ENCODE data around the gene HCCS. TPM values are rescaled to one million over a fixed set of nuclear protein-coding genes. Genes with fewer than 3 reads are reported as not detected.

The HCCS gene
- total RNA-seq, 2 experiments from 2014 or later = 33.9 to 36.6 TPM

DNA sequence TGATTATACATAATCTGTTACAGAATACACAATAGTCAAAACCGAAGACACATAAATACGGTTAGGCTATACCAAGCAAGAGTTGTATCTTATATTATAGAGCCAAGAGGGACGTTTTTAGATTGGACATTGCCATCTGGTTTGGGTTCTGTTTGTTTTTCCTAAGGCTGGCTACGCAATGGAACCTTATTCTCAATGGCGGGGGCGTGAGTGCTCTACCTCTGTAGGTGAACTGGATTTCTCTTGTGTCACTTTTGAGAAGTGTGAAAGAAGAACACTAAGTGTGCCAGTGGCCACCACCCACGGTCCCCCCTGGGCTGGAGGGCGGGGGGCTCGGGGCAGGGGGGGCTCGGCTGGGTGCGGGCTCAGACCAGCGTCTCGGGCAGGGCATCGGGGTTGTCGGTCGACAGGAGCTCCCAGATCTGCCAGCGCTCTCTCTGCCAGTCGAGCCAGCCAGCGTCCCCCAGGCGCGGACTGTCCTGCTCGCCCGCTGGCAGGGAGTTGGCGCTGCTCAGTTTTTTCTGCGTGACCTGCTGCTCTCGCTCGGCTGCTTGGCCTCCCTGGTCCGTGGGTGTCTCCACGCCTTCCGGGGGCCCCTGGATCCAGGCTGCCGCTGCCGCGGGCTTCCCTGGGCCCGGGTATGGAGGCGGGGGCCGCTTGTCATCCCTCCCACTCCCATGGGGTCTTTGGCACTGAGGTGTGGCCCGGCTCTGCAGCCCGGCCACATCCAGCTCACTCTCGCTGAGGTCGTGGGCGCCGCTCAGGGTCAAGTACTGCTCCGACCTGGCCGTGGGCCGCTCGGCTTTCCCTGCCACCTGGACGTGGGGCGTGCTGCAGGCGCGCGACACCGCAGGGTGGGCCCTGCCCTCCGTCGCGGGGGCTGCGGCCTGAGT is 27.6 kb downstream of the HCCS start:
- Mint-ChIP-seq H3K4me3 (no peak overlapping the region), H3K4me1 (no peaks in the 10 kb centered on the region), H3K27me3 (no peaks in the 10 kb centered on the region), H3K27ac (no peak overlapping the region), H3K9me3 (no peaks in the 10 kb centered on the region), H3K36me3 (no peaks in the 10 kb centered on the region)
- no peak for DNase-seq

DNA sequence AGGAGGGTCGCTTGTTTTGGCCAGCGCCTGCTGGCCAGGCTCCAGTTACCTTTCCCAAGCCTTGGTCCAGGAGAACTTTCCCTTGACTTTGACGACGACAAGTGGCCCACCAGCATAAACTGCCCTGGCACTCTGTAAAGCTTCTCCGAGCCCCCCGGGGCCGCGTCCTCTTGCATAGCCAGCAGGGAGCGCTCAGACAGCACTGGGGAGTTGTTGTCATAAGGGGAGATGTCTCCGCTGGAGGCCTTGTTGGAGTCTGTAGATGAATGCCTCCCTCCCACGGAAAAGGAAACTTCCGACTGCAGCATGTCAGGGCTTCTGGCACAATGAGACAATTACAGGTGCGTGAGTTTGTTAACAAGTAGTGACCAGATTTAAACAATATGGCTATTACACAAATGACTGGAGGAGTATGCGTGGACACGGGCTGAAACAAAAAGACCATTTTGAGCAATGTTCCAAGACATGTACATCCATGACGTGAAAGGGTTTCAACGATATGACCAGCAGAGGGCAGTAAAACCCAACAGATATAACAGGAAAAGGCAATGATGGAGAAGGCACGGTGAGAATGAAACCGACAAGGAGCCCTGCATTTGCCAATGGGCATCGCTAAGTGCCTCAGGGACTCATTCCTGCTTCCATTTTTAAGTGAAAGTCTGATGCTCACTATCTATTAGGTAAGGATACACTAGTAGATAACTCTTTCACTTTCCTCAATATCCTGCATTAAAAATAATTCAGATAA is 33.0 kb downstream of the HCCS start:
- H3K27ac Mint-ChIP-seq = no peak overlapping the region

DNA sequence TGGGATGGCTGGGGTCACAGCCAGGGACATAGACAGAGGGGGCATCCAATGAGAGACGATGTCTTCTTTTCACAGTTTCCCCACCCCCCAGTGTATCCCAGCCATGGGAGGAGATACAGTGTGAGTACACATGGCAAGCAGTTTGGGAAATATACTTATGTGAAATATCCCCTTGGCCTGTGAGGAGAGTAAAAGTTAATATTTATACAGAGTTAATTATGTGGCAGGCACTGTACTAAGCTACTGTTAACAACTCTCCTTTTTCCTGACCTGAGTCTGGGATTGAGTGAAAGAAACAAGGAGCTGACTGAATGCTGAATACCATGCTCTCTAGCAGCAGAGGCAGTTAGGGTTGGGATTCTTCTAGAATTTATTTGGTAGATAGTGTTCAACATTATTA is 35.3 kb downstream of the HCCS start:
- Mint-ChIP-seq H3K9me3 (no peaks in the 10 kb centered on the region), H3K4me3 (no peak overlapping the region), H3K4me1 (peaks cover 2% of the 10 kb centered on the region), H3K36me3 (no peaks in the 10 kb centered on the region), H3K27me3 (peaks cover 3% of the 10 kb centered on the region), H3K27ac (no peak overlapping the region)
- DNase-seq = no peak

More for the DNA sequence above, 33.0 kb downstream of the HCCS start:
- Mint-ChIP-seq H3K27me3 (peaks cover 3% of the 10 kb centered on the region), H3K4me1 (peaks cover 2% of the 10 kb centered on the region), H3K4me3 (no peak overlapping the region), H3K9me3 (no peaks in the 10 kb centered on the region), H3K36me3 (no peaks in the 10 kb centered on the region)
- DNase-seq = peak; percentile 21

- DNase-seq = no peak
- Mint-ChIP-seq H3K27ac (no peak overlapping the region), H3K36me3 (no peaks in the 10 kb centered on the region), H3K4me3 (no peak overlapping the region), H3K4me1 (peaks cover 2% of the 10 kb centered on the region), H3K9me3 (no peaks in the 10 kb centered on the region), H3K27me3 (peaks cover 3% of the 10 kb centered on the region)
Observed at GRCh38 chrX:11148401-11148800, 37.3 kb downstream of the HCCS start.

GRCh38 chrX:11151799-11152559 is 40.8 kb downstream of the HCCS start:
- Mint-ChIP-seq H3K36me3 (no peaks in the 10 kb centered on the region), H3K27me3 (no peaks in the 10 kb centered on the region), H3K9me3 (no peaks in the 10 kb centered on the region), H3K27ac (no peak overlapping the region), H3K4me3 (no peak overlapping the region), H3K4me1 (no peaks in the 10 kb centered on the region)
- DNase-seq = no peak

GRCh38 chrX:11159149-11159548 is 48.0 kb downstream of the HCCS start:
- no peak for DNase-seq
- Mint-ChIP-seq H3K9me3 (no peaks in the 10 kb centered on the region), H3K4me3 (no peak overlapping the region), H3K27ac (no peak overlapping the region), H3K36me3 (no peaks in the 10 kb centered on the region), H3K27me3 (no peaks in the 10 kb centered on the region), H3K4me1 (no peaks in the 10 kb centered on the region)

GRCh38 chrX:11164433-11164832 is 53.3 kb downstream of the HCCS start:
- Mint-ChIP-seq H3K4me1 (no peaks in the 10 kb centered on the region), H3K27me3 (no peaks in the 10 kb centered on the region), H3K36me3 (no peaks in the 10 kb centered on the region), H3K4me3 (no peak overlapping the region), H3K27ac (no peak overlapping the region), H3K9me3 (no peaks in the 10 kb centered on the region)
- no peak for DNase-seq

DNA sequence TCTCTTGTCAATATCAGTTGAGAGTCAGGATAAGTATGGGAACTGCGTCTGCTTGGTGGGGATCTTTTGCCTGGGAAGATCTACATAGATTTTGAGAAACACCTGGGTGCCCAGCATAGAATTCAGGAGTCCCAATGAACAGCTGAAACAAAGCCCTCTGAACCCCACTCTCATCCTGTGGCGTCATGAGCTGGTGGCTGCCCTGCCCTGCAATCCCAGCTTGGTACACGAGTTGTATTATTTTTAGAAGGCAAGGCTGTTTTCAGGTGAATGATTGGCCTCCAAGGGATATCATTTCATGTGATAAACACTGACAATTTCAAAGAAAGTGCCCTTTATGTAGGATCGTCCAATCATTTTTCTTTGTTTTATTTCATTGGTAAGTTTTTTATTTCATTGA is 60.8 kb downstream of the HCCS start:
- no peaks in the 10 kb centered on the region for H3K36me3 Mint-ChIP-seq
- no peak for DNase-seq
- no peaks in the 10 kb centered on the region for H3K9me3 Mint-ChIP-seq
- no peaks in the 10 kb centered on the region for H3K4me1 Mint-ChIP-seq
- no peak overlapping the region for H3K4me3 Mint-ChIP-seq
- no peak overlapping the region for H3K27ac Mint-ChIP-seq
- H3K27me3 Mint-ChIP-seq = peaks cover 17% of the 10 kb centered on the region

- Mint-ChIP-seq H3K36me3 (no peaks in the 10 kb centered on the region), H3K4me1 (no peaks in the 10 kb centered on the region), H3K9me3 (no peaks in the 10 kb centered on the region), H3K27ac (no peak overlapping the region), H3K27me3 (peaks cover 17% of the 10 kb centered on the region), H3K4me3 (no peak overlapping the region)
- no peak for DNase-seq
Observed at GRCh38 chrX:11172415-11172814, 61.3 kb downstream of the HCCS start.

Other genes starting within 250 kb of the HCCS start
- gene AMELX, start 182.1 kb downstream of the HCCS start, total RNA-seq = not detected